K562 (cell line): Measurements from ENCODE around the gene GNAT2.

ENCODE experiments used
- L3MBTL2 ChIP-seq: fragments of 450-650 bp; IDR thresholded peaks from 2 replicates; pipeline ENCODE4 v1.6.1; 2016; ENCODE audit warnings: mild to moderate bottlenecking, moderate library complexity
- MAFK ChIP-seq: IDR thresholded peaks from 2 replicates; pipeline ENCODE4 v1.6.1; 2011; ENCODE audit warnings: low read length, improper control_type of control experiment
- NONO ChIP-seq, 2 experiments: fragments of 200-400 bp in 1 of 2; fragments of 450-650 bp in 1 of 2; formaldehyde crosslinking in 1 of 2; IDR thresholded peaks; 2 replicates each; pipeline ENCODE4 v1.6.1; 2017; ENCODE audit warnings: low read depth in 2 of 2, mild to moderate bottlenecking in 2 of 2, moderate library complexity in 2 of 2, low read length in 1 of 2
- TF ChIP-seq, protein P1 (sequence below): sonication (generic); formaldehyde crosslinking; IDR thresholded peaks from 2 replicates; pipeline ENCODE4 v1.5.0; 2020; ENCODE audit warnings: missing genetic modification reagents

GRCh38 chr1:109639841-109640184, 20.4 kb upstream of the GNAT2 start:
- TF ChIP-seq MAFK (no peak), L3MBTL2 (no peak), NONO (IDR thresholded peaks at IDR 0.05; ENCODE audit: low read depth in 2 of 2, low read length in 1 of 2) (no peak)
- TF ChIP-seq, protein P1, sequence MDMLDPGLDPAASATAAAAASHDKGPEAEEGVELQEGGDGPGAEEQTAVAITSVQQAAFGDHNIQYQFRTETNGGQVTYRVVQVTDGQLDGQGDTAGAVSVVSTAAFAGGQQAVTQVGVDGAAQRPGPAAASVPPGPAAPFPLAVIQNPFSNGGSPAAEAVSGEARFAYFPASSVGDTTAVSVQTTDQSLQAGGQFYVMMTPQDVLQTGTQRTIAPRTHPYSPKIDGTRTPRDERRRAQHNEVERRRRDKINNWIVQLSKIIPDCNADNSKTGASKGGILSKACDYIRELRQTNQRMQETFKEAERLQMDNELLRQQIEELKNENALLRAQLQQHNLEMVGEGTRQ (CRISPR knock-in tag) = no peak
